Retina (tissue), 1 donor: ENCODE results near the gene RELL2.
"Not testable (repeated sequence)": the region's sequence is repeated elsewhere in the genome, so short reads cannot be mapped to it uniquely, and the experiment has no call there.

ENCODE experiments used
- DNase-seq: peaks from one replicate; pipeline ENCODE4 v3.0.0-alpha.2; 2016

Gene RELL2

GRCh38 chr5:141636413-141637122 is at the start of gene RELL2, which contains the start of gene HDAC3:
Gene RELL2, plus strand, starts transcription at chr5:141636997. Its CDS starts 1,229 bp downstream, at chr5:141638226.
Gene HDAC3, minus strand, starts transcription at chr5:141636849. Its CDS starts 59 bp downstream, at chr5:141636790.
- DNase-seq: peak; percentile 97

- DNase-seq: no peak
Measured at GRCh38 chr5:141590127-141590526, 46.7 kb upstream of the RELL2 start.

GRCh38 chr5:141596867-141597266 is 39.9 kb upstream of the RELL2 start:
- DNase-seq: no peak

- DNase-seq: no peak
Measured at GRCh38 chr5:141597394-141597793, 39.4 kb upstream of the RELL2 start.

GRCh38 chr5:141597814-141598213 is 39.0 kb upstream of the RELL2 start:
- DNase-seq: no peak

- DNase-seq: no peak
Measured at GRCh38 chr5:141598391-141599345, 38.1 kb upstream of the RELL2 start.

GRCh38 chr5:141602606-141603005 is 34.2 kb upstream of the RELL2 start:
- DNase-seq: no peak

- DNase-seq: no peak
Measured at GRCh38 chr5:141603923-141604717, 32.7 kb upstream of the RELL2 start.

GRCh38 chr5:141605523-141606277 is 31.1 kb upstream of the RELL2 start:
- no peak for DNase-seq

GRCh38 chr5:141608046-141608445 is 28.8 kb upstream of the RELL2 start:
- DNase-seq: no peak

GRCh38 chr5:141608557-141608956 is 28.2 kb upstream of the RELL2 start:
- DNase-seq: no peak

- no peak for DNase-seq
Measured at GRCh38 chr5:141609044-141609443, 27.8 kb upstream of the RELL2 start.

- not testable (repeated sequence) for DNase-seq
Measured at GRCh38 chr5:141609921-141610320, 26.9 kb upstream of the RELL2 start.

- no peak for DNase-seq
Measured at GRCh38 chr5:141611289-141611688, 25.5 kb upstream of the RELL2 start.

- no peak for DNase-seq
Measured at GRCh38 chr5:141613344-141613743, 23.5 kb upstream of the RELL2 start.

- DNase-seq: no peak
Measured at GRCh38 chr5:141615991-141616720, 20.6 kb upstream of the RELL2 start.

GRCh38 chr5:141617128-141617527 is 19.7 kb upstream of the RELL2 start:
- no peak for DNase-seq

- DNase-seq: peak; percentile 22
Measured at GRCh38 chr5:141617682-141618029, 19.1 kb upstream of the RELL2 start.

GRCh38 chr5:141618030-141618803 is 18.6 kb upstream of the RELL2 start:
- no peak for DNase-seq

GRCh38 chr5:141618804-141619554 is 17.8 kb upstream of the RELL2 start, which contains the start of gene DIAPH1:
Gene DIAPH1, minus strand, starts transcription at chr5:141619000. Its CDS starts 86 bp downstream, at chr5:141618914.
- DNase-seq: peak; percentile 96
